Epithelial cell of proximal tubule (primary cell): Measurements from ENCODE around the gene PPIE. TPM values are rescaled to one million over a fixed set of nuclear protein-coding genes. Genes with fewer than 3 reads are reported as not detected.

Source experiments
- DNase-seq: peaks from one replicate; pipeline ENCODE4 v3.0.0-alpha.2; 2011; ENCODE audit warnings: low read depth
- H3K4me3 ChIP-seq: 2 replicates; pipeline ENCODE4 v1.5.1; 2011; ENCODE audit warnings: low read depth, mild to moderate bottlenecking, low read length
- CTCF ChIP-seq: conservative IDR thresholded peaks from 2 replicates; pipeline ENCODE4 v1.5.1; 2012; ENCODE audit warnings: low read depth, mild to moderate bottlenecking, low read length
- total RNA-seq: library from RNA; depleted of rRNA; stranded (reverse); fragments of >200 nt; gene quantifications from 2 replicates; pipeline ENCODE4 v1.2.3, GENCODE V29; 2015

PPIE gene
- total RNA-seq, 1 donor from 2014 or later: 58.7 TPM

GRCh38 chr1:39752703-39753102 lies 14.0 kb downstream of the PPIE start:
- TF ChIP-seq CTCF: no peak
- H3K4me3 ChIP-seq: no peak overlapping the region
- no peak for DNase-seq

- H3K4me3 ChIP-seq: no peak overlapping the region
- DNase-seq: no peak
- no peak for TF ChIP-seq CTCF
Observed at GRCh38 chr1:39753132-39754025, 14.7 kb downstream of the PPIE start.

- H3K4me3 ChIP-seq: no peak overlapping the region
- TF ChIP-seq CTCF: no peak
- no peak for DNase-seq
Observed at GRCh38 chr1:39754026-39754570, 15.4 kb downstream of the PPIE start.

GRCh38 chr1:39754906-39755504 lies 16.3 kb downstream of the PPIE start:
- H3K4me3 ChIP-seq: no peak overlapping the region
- DNase-seq: no peak
- no peak for TF ChIP-seq CTCF

GRCh38 chr1:39755965-39756659 lies 17.4 kb downstream of the PPIE start:
- no peak for TF ChIP-seq CTCF
- no peak for DNase-seq
- H3K4me3 ChIP-seq: no peak overlapping the region

GRCh38 chr1:39757501-39757900 lies 18.8 kb downstream of the PPIE start:
- no peak for DNase-seq
- TF ChIP-seq CTCF: no peak
- no peak overlapping the region for H3K4me3 ChIP-seq
